Omental fat pad (tissue), 4 donors: ENCODE data around the gene SEMA6B. TPM values are rescaled to one million over a fixed set of nuclear protein-coding genes. Genes with fewer than 3 reads are reported as not detected.

Experiments
- ATAC-seq: fragments of 150-250 bp; one replicate; pipeline ENCODE4 v1.9.1; 2016; ENCODE audit warnings: mild to moderate bottlenecking, moderate library complexity; ENCODE audit not compliant: low FRiP score
- DNase-seq: peaks from one replicate; pipeline ENCODE4 v3.0.0-alpha.2; 2019; ENCODE audit warnings: low spot score
- total RNA-seq, 4 donors: library from RNA; depleted of rRNA; stranded (reverse); fragments of >200 nt; gene quantifications; one replicate each; pipeline ENCODE4 v1.1.0, GENCODE V29; 2016
- TF ChIP-seq, protein P1 (sequence below), 3 donors: fragments of 450-650 bp; IDR thresholded peaks; one replicate each; pipeline ENCODE4 v1.5.1; 2016 to 2017; ENCODE audit warnings: antibody characterized with exemption in 3 of 3, mild to moderate bottlenecking in 3 of 3, moderate library complexity in 2 of 3

The SEMA6B gene
- total RNA-seq, 4 donors from 2014 or later = 4.4 to 39.3 (median 10.9) TPM

- TF ChIP-seq, protein P1, sequence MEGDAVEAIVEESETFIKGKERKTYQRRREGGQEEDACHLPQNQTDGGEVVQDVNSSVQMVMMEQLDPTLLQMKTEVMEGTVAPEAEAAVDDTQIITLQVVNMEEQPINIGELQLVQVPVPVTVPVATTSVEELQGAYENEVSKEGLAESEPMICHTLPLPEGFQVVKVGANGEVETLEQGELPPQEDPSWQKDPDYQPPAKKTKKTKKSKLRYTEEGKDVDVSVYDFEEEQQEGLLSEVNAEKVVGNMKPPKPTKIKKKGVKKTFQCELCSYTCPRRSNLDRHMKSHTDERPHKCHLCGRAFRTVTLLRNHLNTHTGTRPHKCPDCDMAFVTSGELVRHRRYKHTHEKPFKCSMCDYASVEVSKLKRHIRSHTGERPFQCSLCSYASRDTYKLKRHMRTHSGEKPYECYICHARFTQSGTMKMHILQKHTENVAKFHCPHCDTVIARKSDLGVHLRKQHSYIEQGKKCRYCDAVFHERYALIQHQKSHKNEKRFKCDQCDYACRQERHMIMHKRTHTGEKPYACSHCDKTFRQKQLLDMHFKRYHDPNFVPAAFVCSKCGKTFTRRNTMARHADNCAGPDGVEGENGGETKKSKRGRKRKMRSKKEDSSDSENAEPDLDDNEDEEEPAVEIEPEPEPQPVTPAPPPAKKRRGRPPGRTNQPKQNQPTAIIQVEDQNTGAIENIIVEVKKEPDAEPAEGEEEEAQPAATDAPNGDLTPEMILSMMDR (IDR thresholded peaks at IDR 0.05) = no peak
- DNase-seq (no peak), ATAC-seq (no peak)
Observed at GRCh38 chr19:4550479-4551050, 8.9 kb downstream of the SEMA6B start.

GRCh38 chr19:4550018-4550417, 9.5 kb downstream of the SEMA6B start:
- no peak for ATAC-seq
- TF ChIP-seq, protein P1 (IDR thresholded peaks at IDR 0.05) = no peak
- DNase-seq = no peak

GRCh38 chr19:4548238-4548584, 11.3 kb downstream of the SEMA6B start:
- TF ChIP-seq, protein P1 (IDR thresholded peaks at IDR 0.05) = no peak
- ATAC-seq = no peak
- no peak for DNase-seq

DNA sequence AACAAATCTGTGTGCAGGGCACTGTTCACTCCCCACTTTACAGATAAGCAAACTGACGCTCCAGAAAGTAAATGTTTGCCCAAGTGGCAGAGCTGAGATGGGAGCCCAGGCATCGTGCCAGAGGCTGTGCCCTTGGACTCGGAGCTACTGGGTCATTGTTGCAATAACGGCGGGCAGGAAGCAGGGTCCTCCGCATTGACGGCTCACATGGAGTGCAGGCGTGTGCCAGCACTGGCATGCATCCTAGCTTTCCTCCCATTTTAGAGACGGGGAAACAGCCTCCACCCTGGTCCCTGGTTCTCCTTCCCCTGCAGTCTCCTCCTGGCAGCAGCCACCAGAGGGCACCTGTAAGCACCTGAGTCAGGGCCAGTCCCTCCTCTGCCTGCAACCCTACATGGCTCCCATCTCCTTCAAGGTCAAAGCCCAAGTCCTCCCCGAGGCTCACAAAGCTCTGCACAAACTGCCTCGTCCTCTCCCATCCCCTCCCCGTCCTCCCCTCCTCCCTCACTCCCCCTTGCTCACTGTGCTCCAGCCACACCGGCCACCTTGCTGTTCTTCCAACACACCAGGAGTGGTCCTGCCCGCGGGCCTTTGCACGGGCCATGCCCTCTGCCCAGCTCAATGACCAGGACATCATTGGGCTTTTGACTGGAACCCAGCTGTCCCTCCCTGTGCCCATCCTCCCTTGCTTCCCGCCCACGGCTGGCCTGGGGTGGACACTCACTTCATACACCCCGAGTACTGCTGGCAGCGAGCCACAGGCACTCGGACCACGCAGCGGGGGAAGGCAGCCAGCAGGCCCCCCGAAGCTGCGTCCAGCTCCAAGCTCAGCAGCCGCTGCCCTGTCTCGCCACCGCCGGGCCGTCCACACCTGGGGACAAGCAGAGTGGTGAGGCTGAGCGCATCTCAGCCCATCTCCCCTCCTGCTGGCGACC, 11.9 kb downstream of the SEMA6B start:
- no peak for ATAC-seq
- no peak for DNase-seq
- TF ChIP-seq, protein P1 (IDR thresholded peaks at IDR 0.05) = no peak

- DNase-seq (no peak), ATAC-seq (no peak)
Observed at GRCh38 chr19:4543842-4544647, 15.4 kb downstream of the SEMA6B start.

More at GRCh38 chr19:4543842-4544647, 15.4 kb downstream of the SEMA6B start:
- TF ChIP-seq, protein P1 (IDR thresholded peaks at IDR 0.05) = no peak
